CD4-positive, CD25-positive, alpha-beta regulatory T cell (primary cell): Measurements from ENCODE around the gene AGAP1. TPM values are rescaled to one million over a fixed set of nuclear protein-coding genes. Genes with fewer than 3 reads are reported as not detected.

Experiments used
- ATAC-seq, 2 donors: fragments of 150-1000 bp; cut with Tn5 transposase; one replicate each; pipeline ENCODE4 v1.10.0; 2021; ENCODE audit warnings: low read depth in 2 of 2, moderate number of reproducible peaks in 2 of 2, moderate library complexity in 1 of 2
- DNase-seq, 3 donors: peaks; one replicate each; pipeline versions ENCODE4 v3.0.0 to v3.0.0-alpha.2; 2012 to 2022; ENCODE audit warnings: mixed read lengths in 1 of 3
- H3K27ac ChIP-seq: one replicate; pipeline ENCODE4 v1.7.0; 2013; ENCODE audit warnings: mild to moderate bottlenecking, low read length; ENCODE audit not compliant: insufficient read depth, poor library complexity, severe bottlenecking
- H3K27me3 ChIP-seq: one replicate; pipeline ENCODE4 v1.7.0; 2013; ENCODE audit warnings: low read length; ENCODE audit not compliant: control insufficient read depth, insufficient read depth
- H3K36me3 ChIP-seq: one replicate; pipeline ENCODE4 v1.7.0; 2013; ENCODE audit warnings: mild to moderate bottlenecking, low read length, moderate library complexity; ENCODE audit not compliant: control insufficient read depth, insufficient read depth
- H3K4me1 ChIP-seq: 2 replicates; pipeline ENCODE4 v1.7.0; 2013; ENCODE audit warnings: mild to moderate bottlenecking, low read length; ENCODE audit not compliant: insufficient read depth, control insufficient read depth, poor library complexity, severe bottlenecking
- H3K4me3 ChIP-seq: one replicate; pipeline ENCODE4 v1.7.0; 2013; ENCODE audit warnings: low read depth, mild to moderate bottlenecking, low read length, moderate library complexity
- H3K9me3 ChIP-seq, 2 experiments: 1 replicate in 1 of 2; 2 replicates in 1 of 2; pipeline ENCODE4 v1.7.0; 2013; ENCODE audit warnings: low read length in 2 of 2, mild to moderate bottlenecking in 1 of 2, moderate library complexity in 1 of 2; ENCODE audit not compliant: control insufficient read depth in 2 of 2
- H3K27ac Mint-ChIP-seq, 3 donors: one replicate each; pipeline ENCODE4 v1.8.0; 2020 to 2022; ENCODE audit warnings: mild to moderate bottlenecking in 3 of 3, mixed read lengths in 3 of 3, moderate library complexity in 2 of 3
- H3K27me3 Mint-ChIP-seq: one replicate; pipeline ENCODE4 v1.8.0; 2022; ENCODE audit warnings: mild to moderate bottlenecking, mixed read lengths
- H3K36me3 Mint-ChIP-seq: one replicate; pipeline ENCODE4 v1.8.0; 2020; ENCODE audit warnings: mixed read lengths
- H3K4me1 Mint-ChIP-seq, 4 donors: one replicate each; pipeline ENCODE4 v1.8.0; 2020 to 2022; ENCODE audit warnings: mixed read lengths in 4 of 4, mild to moderate bottlenecking in 1 of 4
- H3K4me3 Mint-ChIP-seq, 4 donors: one replicate each; pipeline ENCODE4 v1.8.0; 2020 to 2022; ENCODE audit warnings: mild to moderate bottlenecking in 4 of 4, mixed read lengths in 4 of 4, moderate library complexity in 3 of 4
- H3K9me3 Mint-ChIP-seq, 7 donors: one replicate each; pipeline ENCODE4 v1.8.0; 2020 to 2022; ENCODE audit warnings: mixed read lengths in 7 of 7, mild to moderate bottlenecking in 3 of 7, moderate library complexity in 2 of 7
- polyA plus RNA-seq, 4 donors: library from polyadenylated mRNA; unstranded; fragments of 300-500 nt; fragmentation: Illumina TruSeq; gene quantifications; one replicate each; pipeline ENCODE4 v1.2.3, GENCODE V29; 2021
- total RNA-seq: library from RNA; stranded (reverse); gene quantifications from one replicate; pipeline ENCODE4 v1.2.3, GENCODE V29; 2022

Gene AGAP1
- total and polyA plus RNA-seq, 5 donors from 2014 or later = 0.99 TPM; not detected in 4

DNA sequence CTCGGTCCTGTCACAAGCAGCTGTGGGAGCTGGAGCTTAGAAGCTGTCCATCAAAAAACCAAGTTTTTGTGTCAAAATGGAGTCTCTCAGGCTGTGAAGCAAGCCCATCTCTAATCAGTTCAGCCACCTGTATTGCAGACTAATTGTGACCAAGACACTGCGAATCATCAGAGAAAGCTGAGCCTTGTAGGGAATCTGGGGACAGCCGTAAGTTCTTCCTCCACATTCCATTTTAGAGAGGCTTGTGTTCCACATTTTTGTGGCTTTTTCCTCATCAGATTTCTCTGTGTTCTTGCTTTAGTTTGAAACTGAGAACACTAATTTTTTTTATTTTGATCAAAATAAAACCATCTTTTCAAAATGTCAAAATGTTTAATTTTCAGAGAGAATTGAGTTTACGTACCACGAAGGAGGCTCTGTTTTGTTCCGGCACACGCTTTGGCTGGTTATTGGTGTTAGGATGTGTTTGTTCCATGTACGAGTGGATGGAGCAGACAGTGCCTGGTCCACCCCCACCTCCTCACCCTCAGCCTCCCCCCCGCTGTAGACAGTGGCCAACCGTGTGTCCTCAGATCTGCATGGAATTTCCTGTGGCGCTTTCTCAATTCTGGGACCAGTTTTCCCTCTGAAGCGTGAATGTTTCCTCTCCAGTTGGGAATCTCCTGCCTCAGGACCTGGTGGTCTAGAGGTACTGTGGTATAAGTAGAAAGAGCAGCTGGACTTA is 140.8 kb downstream of the AGAP1 start:
- H3K4me3 ChIP-seq = no peak overlapping the region
- no peak for ATAC-seq
- Mint-ChIP-seq H3K27ac (peak overlapping the region in 1 of 3 donors; percentile 48), H3K4me1 (no peaks in the 10 kb centered on the region), H3K27me3 (no peaks in the 10 kb centered on the region), H3K4me3 (no peak overlapping the region), H3K36me3 (no peaks in the 10 kb centered on the region), H3K9me3 (no peaks in the 10 kb centered on the region)
- H3K4me1 ChIP-seq = no peaks in the 10 kb centered on the region
- H3K27ac ChIP-seq = no peak overlapping the region
- no peaks in the 10 kb centered on the region for H3K27me3 ChIP-seq
- no peak for DNase-seq
- no peaks in the 10 kb centered on the region for H3K9me3 ChIP-seq
- no peaks in the 10 kb centered on the region for H3K36me3 ChIP-seq

DNA sequence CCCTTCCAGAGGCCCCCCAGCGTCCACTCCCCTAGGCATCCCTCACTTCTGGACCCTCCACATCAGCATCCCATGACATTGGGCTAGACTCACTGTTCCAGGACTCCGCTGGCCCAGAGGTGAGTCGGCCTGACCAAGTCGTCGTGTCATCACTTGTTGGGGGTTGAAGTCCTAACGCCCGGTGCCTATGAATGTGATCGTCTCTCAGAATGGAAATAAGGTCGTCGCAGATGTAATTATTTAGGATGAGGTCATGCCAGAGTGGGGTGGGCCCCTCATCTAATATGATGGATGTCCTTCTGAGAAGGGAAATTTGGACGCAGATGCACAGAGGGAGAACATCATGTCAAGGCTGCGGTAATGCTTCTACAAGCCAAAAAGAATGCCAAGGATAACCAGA is 142.7 kb downstream of the AGAP1 start:
- Histone ChIP-seq H3K4me1 (no peaks in the 10 kb centered on the region), H3K27me3 (no peaks in the 10 kb centered on the region), H3K9me3 (no peaks in the 10 kb centered on the region), H3K4me3 (no peak overlapping the region), H3K36me3 (no peaks in the 10 kb centered on the region), H3K27ac (no peak overlapping the region)
- no peak overlapping the region for H3K4me3 Mint-ChIP-seq
- DNase-seq (no peak), ATAC-seq (no peak)
- no peak overlapping the region for H3K27ac Mint-ChIP-seq
- no peaks in the 10 kb centered on the region for H3K9me3 Mint-ChIP-seq
- H3K27me3 Mint-ChIP-seq = no peaks in the 10 kb centered on the region
- H3K36me3 Mint-ChIP-seq = no peaks in the 10 kb centered on the region
- no peaks in the 10 kb centered on the region for H3K4me1 Mint-ChIP-seq

DNA sequence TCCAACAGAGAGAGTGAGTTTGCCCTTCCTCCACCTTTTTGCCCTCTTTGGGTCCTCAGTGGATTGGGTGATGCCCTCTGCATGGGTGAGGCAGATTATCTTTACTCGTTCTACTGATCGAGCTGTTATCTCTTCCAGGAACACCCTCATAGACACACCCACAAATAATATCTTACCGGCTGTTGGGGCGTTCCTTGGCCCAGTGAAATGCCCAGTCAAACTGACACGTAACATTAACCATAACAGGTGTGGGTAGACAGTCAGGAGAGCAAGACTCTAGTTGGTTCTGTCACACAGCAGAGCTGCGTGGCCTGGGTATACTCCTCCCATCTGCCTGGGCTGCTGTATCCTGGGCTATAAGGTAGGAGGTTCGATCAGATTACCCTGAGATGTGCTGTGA is 144.1 kb downstream of the AGAP1 start:
- Mint-ChIP-seq H3K4me1 (no peaks in the 10 kb centered on the region), H3K27ac (no peak overlapping the region), H3K9me3 (no peaks in the 10 kb centered on the region), H3K36me3 (no peaks in the 10 kb centered on the region), H3K4me3 (no peak overlapping the region), H3K27me3 (no peaks in the 10 kb centered on the region)
- no peak for DNase-seq
- H3K4me1 ChIP-seq = no peaks in the 10 kb centered on the region
- no peak overlapping the region for H3K27ac ChIP-seq
- H3K27me3 ChIP-seq = no peaks in the 10 kb centered on the region
- no peaks in the 10 kb centered on the region for H3K9me3 ChIP-seq
- H3K36me3 ChIP-seq = no peaks in the 10 kb centered on the region
- no peak for ATAC-seq
- no peak overlapping the region for H3K4me3 ChIP-seq

DNA sequence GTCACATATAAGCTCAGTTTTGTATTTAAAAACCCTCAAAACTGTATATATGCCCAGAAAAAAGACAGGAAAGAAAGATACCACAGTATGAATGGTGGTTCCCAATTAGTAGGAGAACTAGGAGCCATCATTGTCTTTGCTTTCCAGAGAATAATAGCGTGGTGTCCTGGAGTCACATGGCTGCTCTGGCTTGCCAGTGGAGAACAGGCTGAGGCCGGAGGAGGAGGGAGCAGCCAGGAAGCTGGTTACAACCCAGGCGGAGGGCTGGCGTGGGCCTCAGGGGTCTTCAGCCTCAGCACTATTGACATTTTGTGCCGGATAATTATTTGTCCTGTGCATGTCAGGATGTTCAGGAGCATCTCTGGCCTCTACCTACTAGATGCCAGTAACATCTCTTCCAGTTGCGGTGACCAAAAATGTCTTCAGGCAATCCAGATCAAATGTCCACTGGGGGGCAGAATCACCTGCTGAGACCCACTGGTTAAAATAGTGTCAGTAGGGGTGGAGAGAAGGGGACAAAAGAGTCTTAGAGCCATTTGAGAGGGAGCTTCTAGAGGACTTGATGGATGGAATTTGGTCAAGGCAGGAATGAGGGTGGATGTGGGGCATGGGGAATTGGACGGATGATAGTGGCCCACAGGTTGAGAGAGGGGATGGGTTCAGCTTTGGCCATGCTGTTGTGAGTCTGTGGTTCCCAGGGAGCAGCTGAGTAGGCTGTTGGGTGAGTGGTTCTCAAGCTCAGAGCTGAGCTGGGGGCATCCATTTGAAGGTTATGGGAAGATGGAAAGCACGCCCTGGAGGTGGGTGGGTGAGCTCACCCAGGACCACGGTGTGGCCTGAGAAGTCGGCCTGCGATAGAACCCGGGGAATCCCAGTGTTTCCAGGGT is 144.9 kb downstream of the AGAP1 start:
- H3K36me3 Mint-ChIP-seq = no peaks in the 10 kb centered on the region
- no peaks in the 10 kb centered on the region for H3K4me1 Mint-ChIP-seq
- DNase-seq (no peak), ATAC-seq (no peak)
- no peaks in the 10 kb centered on the region for H3K9me3 Mint-ChIP-seq
- H3K4me3 ChIP-seq = no peak overlapping the region
- H3K4me1 ChIP-seq = no peaks in the 10 kb centered on the region
- H3K27ac ChIP-seq = no peak overlapping the region
- H3K36me3 ChIP-seq = no peaks in the 10 kb centered on the region
- no peak overlapping the region for H3K4me3 Mint-ChIP-seq
- no peak overlapping the region for H3K27ac Mint-ChIP-seq
- no peaks in the 10 kb centered on the region for H3K9me3 ChIP-seq
- H3K27me3 Mint-ChIP-seq = no peaks in the 10 kb centered on the region
- H3K27me3 ChIP-seq = no peaks in the 10 kb centered on the region

DNA sequence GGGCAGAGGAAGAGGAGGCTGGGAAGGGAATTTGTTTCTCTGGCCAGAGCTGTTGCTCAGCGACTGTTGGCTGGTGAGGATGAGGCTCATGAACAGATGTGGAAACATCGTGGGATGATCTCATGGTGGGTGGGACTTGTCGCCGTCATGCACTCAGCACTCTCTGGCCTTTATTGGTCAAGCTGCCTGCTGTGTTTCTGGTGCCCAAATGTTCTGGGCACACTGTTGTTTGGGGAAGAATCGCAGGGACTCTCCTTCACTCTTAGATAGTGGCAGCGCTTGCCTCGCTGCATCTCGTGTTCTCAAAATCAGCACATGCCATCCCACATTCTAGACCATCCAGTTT is 145.6 kb downstream of the AGAP1 start:
- Mint-ChIP-seq H3K4me3 (no peak overlapping the region), H3K27ac (no peak overlapping the region), H3K4me1 (no peaks in the 10 kb centered on the region), H3K36me3 (no peaks in the 10 kb centered on the region), H3K9me3 (no peaks in the 10 kb centered on the region), H3K27me3 (no peaks in the 10 kb centered on the region)
- no peak overlapping the region for H3K27ac ChIP-seq
- H3K4me3 ChIP-seq = no peak overlapping the region
- H3K36me3 ChIP-seq = no peaks in the 10 kb centered on the region
- H3K27me3 ChIP-seq = no peaks in the 10 kb centered on the region
- ATAC-seq (no peak), DNase-seq (no peak)
- no peaks in the 10 kb centered on the region for H3K9me3 ChIP-seq
- no peaks in the 10 kb centered on the region for H3K4me1 ChIP-seq

DNA sequence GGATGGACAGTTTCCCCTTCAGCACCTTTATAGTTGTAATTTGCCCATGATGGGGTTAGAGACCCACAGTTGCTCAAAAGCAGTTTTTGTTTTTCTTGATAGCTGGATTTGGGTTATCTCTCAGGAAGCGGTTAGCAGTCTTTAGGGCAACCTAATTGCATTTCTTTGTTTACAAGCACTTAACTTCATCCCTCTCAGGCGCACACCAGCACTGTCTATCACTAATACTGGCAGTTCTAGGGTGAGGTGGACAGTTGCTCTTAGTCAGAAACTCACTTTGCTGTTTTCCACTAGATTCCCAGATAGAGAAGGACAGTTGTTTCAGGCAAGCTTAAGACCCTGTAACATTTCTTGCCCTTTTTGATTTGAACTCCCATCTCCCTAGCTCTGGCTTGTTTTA is 146.0 kb downstream of the AGAP1 start:
- no peaks in the 10 kb centered on the region for H3K36me3 Mint-ChIP-seq

DNA sequence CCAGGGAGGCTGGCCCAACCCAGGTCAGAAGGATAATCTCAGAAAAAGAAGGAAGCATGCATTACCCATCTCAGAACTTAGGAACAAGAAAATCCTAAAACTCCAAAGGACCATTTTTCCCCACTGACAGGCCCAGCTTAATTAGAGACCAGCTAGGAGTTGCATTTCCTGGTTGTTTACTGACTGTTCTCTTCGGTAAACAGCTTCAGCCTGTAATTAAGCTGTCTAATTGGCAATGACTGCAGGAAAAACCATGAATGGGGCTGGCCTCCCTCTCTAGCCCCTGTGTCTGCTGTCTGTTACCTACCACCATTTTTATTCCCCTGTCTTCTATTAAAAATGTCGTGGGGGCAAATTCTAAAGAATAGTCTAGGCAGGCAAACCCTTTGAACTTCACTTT is 146.5 kb downstream of the AGAP1 start:
- ATAC-seq = no peak
- no peaks in the 10 kb centered on the region for H3K27me3 ChIP-seq
- Mint-ChIP-seq H3K4me3 (no peak overlapping the region), H3K27me3 (peaks cover 1% of the 10 kb centered on the region), H3K4me1 (no peaks in the 10 kb centered on the region), H3K9me3 (no peaks in the 10 kb centered on the region), H3K36me3 (no peaks in the 10 kb centered on the region), H3K27ac (no peak overlapping the region)
- H3K4me3 ChIP-seq = no peak overlapping the region
- H3K27ac ChIP-seq = no peak overlapping the region
- no peak for DNase-seq
- H3K9me3 ChIP-seq = no peaks in the 10 kb centered on the region
- no peaks in the 10 kb centered on the region for H3K4me1 ChIP-seq
- H3K36me3 ChIP-seq = no peaks in the 10 kb centered on the region

More for the DNA sequence above, 146.0 kb downstream of the AGAP1 start:
- Histone ChIP-seq H3K4me1 (no peaks in the 10 kb centered on the region), H3K27ac (no peak overlapping the region), H3K9me3 (no peaks in the 10 kb centered on the region), H3K4me3 (no peak overlapping the region), H3K27me3 (no peaks in the 10 kb centered on the region), H3K36me3 (no peaks in the 10 kb centered on the region)
- no peak overlapping the region for H3K4me3 Mint-ChIP-seq
- ATAC-seq = no peak
- H3K4me1 Mint-ChIP-seq = no peaks in the 10 kb centered on the region
- H3K27ac Mint-ChIP-seq = no peak overlapping the region
- no peaks in the 10 kb centered on the region for H3K9me3 Mint-ChIP-seq
- no peak for DNase-seq
- no peaks in the 10 kb centered on the region for H3K27me3 Mint-ChIP-seq
